Activated CD8-positive, alpha-beta memory T cell treated with anti-CD3 and anti-CD28 coated beads, Interleukin-2, amount 50 U/mL, for 1 hour (primary cell): ENCODE results near the gene ACOX3.

Experiments
- DNase-seq: peaks from one replicate; pipeline ENCODE4 v3.0.0-alpha.2; 2020; ENCODE audit errors: extremely low read depth

Gene ACOX3

DNA sequence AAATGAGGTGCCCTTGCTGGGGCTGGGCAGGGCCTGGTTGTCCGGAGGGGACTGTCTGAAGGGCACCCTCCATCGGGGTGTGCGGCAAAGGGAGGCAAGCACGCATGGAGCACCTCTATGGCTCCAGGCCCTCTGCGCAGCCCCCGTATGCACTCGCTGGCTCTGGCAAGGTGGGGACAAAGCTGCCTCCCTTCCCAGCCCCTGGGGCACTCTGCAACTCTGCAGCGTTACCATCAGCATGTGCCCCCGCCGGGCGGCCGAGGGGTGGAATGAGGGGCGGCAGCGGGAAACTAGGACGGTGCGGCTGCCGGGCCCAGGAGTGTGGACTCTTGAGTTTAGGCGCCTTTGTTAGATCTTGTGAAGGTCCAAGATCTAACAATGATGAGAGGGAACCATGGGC, 26.5 kb upstream of the ACOX3 start:
- no peak for DNase-seq

DNA sequence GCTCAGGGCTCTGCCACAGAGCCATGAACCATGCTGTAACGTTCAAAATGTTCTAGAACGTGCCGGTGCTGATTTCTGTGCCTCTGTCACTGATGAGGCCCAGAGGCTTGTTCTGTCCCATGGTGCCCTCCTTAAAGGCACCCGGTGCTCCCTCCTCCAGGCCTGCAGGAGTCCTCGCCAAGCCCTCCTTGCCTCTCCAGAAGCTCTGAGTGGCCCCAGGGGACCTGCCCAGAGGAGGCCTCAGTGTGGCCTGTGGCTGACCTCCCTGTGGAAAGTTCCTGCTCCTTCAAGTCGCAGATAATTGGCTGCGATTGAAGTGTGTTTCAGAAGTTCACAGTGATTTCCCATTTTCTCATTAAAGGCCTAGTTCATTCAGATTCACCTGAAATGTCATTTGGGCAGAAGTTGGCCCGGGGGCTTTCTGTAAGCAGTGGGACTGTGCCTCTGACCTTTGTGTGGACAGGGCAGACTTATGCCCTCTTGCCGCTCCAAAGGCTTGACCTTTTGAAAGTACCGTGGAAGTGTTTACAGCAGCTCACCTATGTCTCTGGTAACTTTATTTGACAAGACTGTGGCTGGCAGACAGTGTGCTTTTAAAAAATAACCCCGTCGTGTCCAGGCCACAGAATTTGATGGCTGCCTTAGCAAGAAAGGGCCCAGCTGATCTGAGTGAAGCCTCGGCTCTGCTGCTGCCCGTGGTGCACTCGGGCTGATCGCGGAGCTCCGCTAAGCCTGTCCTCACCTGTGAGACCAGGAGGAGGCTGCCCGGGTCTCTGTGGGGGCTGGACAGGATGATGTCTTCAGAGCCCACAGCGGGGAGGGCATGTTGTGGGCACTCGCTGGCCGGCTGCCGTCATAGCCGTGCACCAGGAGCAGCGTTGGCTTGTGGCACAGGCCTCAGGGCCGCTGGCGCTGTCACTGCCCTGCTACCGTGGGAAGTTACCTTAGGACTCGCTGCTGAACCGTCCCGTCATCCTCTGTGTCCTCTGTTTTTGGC, 25.4 kb upstream of the ACOX3 start:
- DNase-seq: no peak

DNA sequence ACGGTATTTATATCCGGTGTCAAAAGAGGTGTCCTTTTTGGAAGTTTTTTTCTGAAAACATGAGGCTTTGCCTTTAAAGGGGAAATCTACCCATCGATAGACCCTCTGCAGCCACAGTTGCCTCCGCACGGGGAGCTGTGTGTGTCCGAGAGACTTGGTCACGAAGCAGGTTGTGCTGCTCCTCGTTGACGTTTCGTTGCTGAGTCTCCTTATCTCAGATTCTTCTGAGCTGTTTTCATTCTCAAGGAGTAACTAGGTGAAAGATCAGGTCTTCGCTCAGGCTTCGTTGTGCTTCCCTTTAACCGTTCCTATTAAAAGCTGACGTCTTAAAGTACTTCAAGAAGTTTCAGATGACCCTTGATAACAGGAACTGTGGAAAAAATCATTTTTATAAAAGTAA, 23.9 kb upstream of the ACOX3 start:
- no peak for DNase-seq

DNA sequence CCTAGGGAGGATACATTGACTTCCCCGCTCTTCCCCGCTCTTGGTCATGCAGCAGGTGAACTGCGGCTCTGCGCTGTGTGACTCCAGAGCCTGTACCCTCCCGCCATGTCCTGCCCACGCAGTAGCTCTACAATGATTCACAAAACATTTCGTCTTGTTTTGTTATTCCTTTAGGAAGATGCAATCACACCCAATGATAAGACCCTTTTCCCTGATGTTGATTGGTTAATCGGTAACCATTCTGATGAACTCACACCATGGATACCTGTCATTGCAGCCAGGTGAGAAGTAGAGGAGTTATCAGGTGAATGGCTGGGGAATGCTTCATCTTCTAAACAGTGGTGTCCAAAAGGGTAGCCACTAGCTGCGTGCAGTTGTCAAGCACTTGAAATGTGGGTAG, 23.3 kb upstream of the ACOX3 start:
- DNase-seq: no peak

DNA sequence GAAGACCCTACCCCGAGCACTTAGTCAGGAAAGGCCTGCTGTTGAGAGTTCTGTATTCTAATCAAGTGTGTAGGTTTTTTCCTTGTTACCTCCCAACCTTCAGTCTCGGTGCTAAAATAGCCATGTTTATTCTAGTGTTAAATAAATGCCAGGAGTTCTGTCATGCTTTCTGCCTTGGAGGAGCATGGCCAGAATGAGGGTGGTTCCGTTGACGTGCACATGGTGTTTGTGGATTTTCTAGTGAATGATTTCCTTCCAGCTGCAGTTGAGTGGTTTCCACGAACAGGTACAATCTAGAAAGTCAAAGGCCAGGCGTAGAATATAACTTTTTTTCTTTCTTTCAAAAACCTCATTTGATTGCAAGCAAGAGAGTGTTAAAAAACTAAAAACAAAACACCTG, 21.1 kb upstream of the ACOX3 start:
- DNase-seq: no peak

- no peak for DNase-seq
These were observed 20.6 kb upstream of the ACOX3 start for GRCh38 chr4:8461086-8461485.

- DNase-seq: no peak
These were observed 19.4 kb upstream of the ACOX3 start for GRCh38 chr4:8459867-8460445.

DNA sequence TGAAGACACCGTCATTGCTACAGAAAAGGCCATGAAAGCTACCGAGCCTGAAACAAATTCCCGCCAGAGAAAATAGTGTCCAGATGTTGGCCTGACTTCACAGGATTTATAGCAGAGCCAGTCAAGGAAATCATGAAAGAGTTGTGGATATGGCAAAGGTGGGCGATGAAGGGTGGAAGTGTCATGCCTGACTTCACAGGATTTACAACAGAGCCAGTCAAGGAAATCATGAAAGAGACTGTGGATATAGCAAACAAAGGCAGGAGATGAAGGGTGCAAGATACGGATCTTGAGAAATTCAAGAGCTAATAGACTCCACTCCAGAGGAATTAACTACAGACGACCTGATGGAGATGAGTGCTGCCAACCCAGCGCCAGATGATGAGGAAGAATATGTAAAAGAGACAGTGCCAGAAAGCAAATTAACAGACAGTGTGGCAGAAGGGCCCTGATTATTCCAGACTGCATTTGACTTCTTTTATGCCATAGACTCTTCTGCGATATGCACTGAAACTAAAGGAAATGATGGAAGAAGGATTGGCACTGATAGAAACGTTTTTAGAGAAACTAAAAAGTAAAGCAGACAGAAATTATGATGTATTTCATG, 17.2 kb upstream of the ACOX3 start:
- DNase-seq: no peak

GRCh38 chr4:8453957-8454356, 13.4 kb upstream of the ACOX3 start:
- no peak for DNase-seq

DNA sequence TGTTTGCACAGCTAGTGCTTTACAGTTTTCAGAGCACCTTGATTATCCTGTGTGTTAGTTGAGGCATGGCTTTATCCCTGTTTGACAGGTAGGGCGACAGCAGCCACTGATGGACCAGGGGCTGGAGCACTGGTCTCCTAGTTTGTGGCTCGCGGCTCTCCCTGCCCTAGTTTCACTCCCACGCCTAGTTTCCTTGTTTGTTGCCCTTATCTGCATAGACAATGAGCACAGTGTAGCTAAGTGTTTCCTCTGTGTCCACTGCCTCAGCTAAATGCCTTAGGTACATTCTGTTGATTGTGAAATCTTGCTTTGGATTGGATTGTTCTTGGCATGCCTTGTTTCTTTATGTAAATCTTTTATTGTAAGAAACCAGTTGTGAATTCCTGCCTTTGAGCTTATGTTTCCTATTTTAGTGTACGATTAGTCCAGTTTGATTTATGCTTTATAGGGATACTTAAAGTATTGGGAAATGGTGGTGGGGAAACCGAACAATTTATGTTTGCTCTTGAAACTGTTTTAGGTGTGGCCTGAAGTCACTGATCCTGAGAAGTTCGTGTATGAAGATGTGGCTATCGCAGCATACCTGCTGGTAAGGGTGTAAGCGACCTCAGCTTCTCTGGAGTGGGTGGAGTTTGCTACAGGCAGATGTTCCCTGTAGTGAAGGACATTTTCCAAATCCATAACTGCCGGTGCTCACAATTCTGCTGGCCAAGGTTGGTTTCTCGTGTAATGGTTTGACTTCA, 11.1 kb upstream of the ACOX3 start:
- no peak for DNase-seq

DNA sequence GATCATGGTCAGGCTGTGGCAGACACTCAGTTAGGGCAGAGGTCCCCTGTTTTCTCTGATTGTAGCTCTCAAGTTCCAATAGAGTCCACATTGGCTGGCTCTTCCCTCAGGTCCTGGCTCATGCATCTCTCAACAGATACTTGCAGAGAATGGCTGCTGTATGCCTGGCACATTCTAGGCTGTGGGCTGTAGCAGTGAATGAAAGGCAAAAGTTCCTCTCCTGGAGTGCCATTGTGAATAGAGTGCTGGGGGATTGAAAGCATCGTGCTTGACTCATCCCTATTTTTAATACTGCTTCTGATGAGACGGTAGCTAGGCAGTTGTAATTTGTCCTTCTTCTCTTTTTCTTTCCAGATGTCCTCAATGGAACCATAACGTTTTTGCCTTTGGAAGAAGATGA, 5.6 kb upstream of the ACOX3 start:
- no peak for DNase-seq

DNA sequence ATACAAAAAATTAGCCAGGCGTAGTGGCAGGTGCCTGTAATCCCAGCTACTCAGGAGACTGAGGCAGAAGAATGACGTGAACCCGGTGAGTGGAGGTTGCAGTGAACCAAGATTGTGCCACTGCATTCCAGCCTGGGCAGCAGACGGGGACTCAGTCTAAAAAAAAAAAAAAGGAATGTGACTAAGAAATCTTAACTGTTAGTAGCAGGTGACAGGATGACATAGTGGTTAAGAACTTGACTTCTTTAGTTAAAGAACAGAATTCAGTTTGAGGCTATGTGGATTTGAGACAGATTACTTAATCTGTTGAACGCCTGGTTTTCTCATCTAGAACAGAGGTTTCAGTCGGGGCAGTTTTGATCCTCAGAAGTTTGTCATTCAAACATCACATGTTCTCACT, 3.3 kb upstream of the ACOX3 start:
- DNase-seq: no peak

GRCh38 chr4:8442596-8443358, 2.3 kb upstream of the ACOX3 start:
- no peak for DNase-seq

DNA sequence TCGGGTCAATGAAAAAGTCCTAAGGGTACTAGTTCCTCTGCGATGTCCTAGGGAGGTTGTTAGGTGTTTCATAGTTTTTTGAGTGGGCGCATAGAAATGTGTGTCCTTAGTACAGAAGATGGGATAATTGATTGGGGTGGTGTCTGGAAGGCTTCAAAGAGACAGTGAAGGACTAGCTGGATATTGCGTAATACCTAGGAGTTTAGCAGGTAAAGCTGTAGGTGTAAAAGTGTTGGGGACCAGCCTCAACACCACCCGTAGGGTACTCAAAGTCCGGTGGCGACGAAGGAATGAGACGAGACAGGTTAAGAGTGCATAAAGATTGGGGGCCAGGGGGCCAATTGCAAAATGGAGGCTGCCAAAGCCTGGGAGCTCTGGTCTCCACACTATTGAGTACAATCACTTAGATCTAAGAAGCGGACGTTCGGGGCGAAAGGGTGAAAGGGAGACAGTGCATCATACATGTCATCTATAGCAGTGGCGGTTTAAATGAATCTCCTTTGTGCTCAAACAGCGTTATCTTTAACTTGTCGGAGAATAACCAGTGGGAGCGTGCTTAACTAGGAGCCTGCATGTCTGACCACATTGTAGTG, 1.1 kb upstream of the ACOX3 start:
- DNase-seq: no peak

GRCh38 chr4:8439914-8440491, 520 bp downstream of the ACOX3 start:
- no peak for DNase-seq

GRCh38 chr4:8439168-8439567, 1.4 kb downstream of the ACOX3 start:
- DNase-seq: no peak

GRCh38 chr4:8438743-8439142, 1.8 kb downstream of the ACOX3 start:
- no peak for DNase-seq

DNA sequence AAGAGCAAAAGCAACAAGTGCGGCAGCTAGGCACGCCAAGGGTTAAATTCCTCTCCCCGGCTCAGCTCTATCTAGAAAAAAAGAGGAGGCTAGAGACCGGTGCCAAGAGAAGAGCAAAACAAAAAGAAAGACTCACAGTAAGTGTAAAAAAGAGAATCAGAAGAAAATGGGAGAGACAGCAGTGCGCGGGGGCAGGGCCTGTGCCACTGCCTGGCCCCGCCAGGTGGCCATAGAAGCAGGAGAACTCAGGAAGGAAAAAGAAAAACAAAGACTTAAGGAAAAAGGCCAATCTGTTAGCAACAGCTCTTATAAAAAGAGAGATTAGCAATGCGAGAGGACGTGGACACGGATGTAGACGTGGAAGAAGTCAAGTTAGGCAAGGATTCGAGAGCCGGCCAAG, 3.2 kb downstream of the ACOX3 start:
- DNase-seq: no peak

DNA sequence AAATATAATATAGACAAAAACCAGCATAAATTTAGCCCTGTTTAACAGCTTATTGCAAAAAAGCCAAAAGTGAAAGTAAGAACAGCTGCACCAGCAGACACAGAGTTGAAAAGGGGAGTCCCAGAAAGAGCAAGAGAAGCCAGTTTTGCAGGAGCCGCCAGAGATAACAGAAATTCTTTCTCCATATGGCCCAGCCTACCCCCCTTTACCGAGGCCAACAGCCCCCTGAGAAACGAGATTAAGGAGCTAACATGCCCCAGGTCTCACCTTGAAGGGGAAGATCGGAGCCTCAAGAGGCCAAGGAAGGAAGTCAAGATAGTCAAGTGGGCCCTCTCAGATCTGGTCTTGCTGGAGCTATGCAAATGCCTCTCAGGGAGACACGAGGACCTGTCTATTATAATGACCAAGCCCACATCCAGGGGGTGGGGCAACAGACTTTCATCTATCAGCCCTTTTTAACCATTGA, 4.8 kb downstream of the ACOX3 start:
- DNase-seq: no peak

DNA sequence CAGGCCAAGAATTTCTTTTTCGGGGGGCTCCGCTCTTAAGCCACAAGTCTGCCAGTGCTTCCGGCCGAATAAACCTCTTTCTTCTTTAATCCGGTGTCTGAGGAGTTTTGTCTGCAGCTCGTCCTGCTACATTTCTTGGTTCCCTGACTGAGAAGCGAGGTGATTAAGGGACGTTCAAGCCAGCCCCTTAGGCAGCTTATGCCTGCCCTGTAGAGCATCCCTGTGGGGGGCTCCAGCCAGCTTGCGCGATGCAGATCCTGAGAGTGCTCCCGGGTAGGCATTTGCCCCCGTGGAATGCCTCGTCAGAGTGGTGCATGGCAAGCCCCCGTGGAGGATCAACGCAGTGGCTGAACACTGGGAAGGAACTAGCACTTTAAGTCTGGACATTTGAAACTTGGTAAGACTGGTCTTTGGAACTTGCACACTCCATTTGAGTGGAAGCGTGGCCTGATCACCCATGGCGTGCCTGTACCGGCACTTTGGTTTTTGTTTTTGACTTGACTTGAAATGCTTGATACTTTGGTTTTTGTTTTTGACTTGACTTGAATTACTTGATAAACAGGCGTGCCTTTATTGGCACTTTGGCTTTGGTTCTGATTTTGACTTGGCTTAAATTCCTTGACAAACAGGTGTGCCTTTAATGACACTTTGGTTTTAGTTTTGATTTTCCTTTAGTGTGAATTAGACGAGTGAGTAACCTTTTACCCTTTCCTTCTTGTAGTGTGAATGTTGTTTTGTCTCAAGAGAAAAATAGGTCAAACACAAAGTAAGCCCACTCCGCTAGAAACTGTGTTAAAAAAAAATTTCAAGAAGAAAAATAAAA, 6.1 kb downstream of the ACOX3 start:
- no peak for DNase-seq
